Progenitor cell of endocrine pancreas (in vitro differentiated cells): ENCODE results near the gene EPB41L4B. TPM values are rescaled to one million over a fixed set of nuclear protein-coding genes. Genes with fewer than 3 reads are reported as not detected.
A peak's percentile ranks its signal among the peaks of the same experiment; 100 is the strongest.

Experiments
- DNase-seq: peaks from one replicate; pipeline ENCODE4 v3.0.0; 2021; ENCODE audit warnings: low spot score; ENCODE audit not compliant: unreplicated experiment
- H3K27ac Mint-ChIP-seq: 2 replicates; pipeline ENCODE4 v1.8.0; 2021; ENCODE audit warnings: mild to moderate bottlenecking, moderate library complexity, mixed read lengths
- H3K27me3 Mint-ChIP-seq: 2 replicates; pipeline ENCODE4 v1.8.0; 2021; ENCODE audit warnings: mixed read lengths
- H3K36me3 Mint-ChIP-seq: 2 replicates; pipeline ENCODE4 v1.8.0; 2022; ENCODE audit warnings: mixed read lengths; ENCODE audit not compliant: insufficient read depth
- H3K4me1 Mint-ChIP-seq: 2 replicates; pipeline ENCODE4 v1.8.0; 2021; ENCODE audit warnings: low read depth, mixed read lengths
- H3K4me3 Mint-ChIP-seq: 2 replicates; pipeline ENCODE4 v1.8.0; 2021; ENCODE audit warnings: low read depth, mild to moderate bottlenecking, moderate library complexity, mixed read lengths
- H3K9me3 Mint-ChIP-seq: 2 replicates; pipeline ENCODE4 v1.8.0; 2021; ENCODE audit warnings: low read depth, mixed read lengths
- CTCF ChIP-seq: fragments of 200-600 bp; sonication (generic); IDR thresholded peaks from one replicate; pipeline ENCODE4 v1.5.0; 2021; ENCODE audit warnings: antibody characterized with exemption, mild to moderate bottlenecking; ENCODE audit not compliant: unreplicated experiment
- total RNA-seq: library from RNA; stranded (reverse); gene quantifications from 2 replicates; pipeline ENCODE4 v1.2.1, GENCODE V29; 2021

EPB41L4B gene
- total RNA-seq, 1 donor from 2014 or later = 7.7 TPM

GRCh38 chr9:109193974-109194556 lies 126.8 kb downstream of the EPB41L4B start:
- Mint-ChIP-seq H3K27me3 (peaks cover 17% of the 10 kb centered on the region), H3K4me3 (no peak overlapping the region), H3K27ac (no peak overlapping the region), H3K4me1 (no peaks in the 10 kb centered on the region), H3K36me3 (no peaks in the 10 kb centered on the region), H3K9me3 (no peaks in the 10 kb centered on the region)
- no peak for TF ChIP-seq CTCF
- DNase-seq = no peak

GRCh38 chr9:109192732-109193361 lies 128.0 kb downstream of the EPB41L4B start:
- no peak overlapping the region for H3K4me3 Mint-ChIP-seq
- peaks cover 22% of the 10 kb centered on the region for H3K27me3 Mint-ChIP-seq
- DNase-seq = peak; percentile 32
- H3K4me1 Mint-ChIP-seq = no peaks in the 10 kb centered on the region
- no peaks in the 10 kb centered on the region for H3K9me3 Mint-ChIP-seq
- H3K36me3 Mint-ChIP-seq = no peaks in the 10 kb centered on the region
- TF ChIP-seq CTCF = peak; percentile 59
- H3K27ac Mint-ChIP-seq = no peak overlapping the region

DNA sequence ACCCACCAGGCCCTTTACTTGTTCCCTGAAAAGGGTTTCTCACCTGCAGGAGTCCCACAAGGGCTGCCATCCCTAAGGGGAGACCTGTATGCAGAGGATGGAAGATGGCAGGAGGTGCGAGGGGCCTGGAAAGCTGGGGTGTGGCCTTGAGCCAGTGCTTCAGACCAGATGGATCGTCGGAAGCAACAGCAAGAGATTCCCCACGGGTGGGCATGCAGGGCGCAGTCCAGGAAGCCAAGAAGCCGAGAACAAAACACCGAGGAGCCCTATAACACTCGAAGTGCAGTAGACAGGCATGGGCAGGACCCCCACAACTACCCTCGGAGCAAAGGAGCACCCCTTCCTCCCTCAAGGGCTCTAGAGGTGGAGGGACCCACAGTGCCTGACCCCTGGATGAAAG lies 129.1 kb downstream of the EPB41L4B start:
- H3K9me3 Mint-ChIP-seq = no peaks in the 10 kb centered on the region
- no peaks in the 10 kb centered on the region for H3K36me3 Mint-ChIP-seq

GRCh38 chr9:109190151-109190550 lies 130.7 kb downstream of the EPB41L4B start:
- Mint-ChIP-seq H3K9me3 (no peaks in the 10 kb centered on the region), H3K27me3 (peaks cover 26% of the 10 kb centered on the region), H3K27ac (peak overlapping the region; percentile 40), H3K4me1 (no peaks in the 10 kb centered on the region), H3K4me3 (no peak overlapping the region), H3K36me3 (no peaks in the 10 kb centered on the region)
- no peak for TF ChIP-seq CTCF
- no peak for DNase-seq

More for the DNA sequence above, 129.1 kb downstream of the EPB41L4B start:
- no peak for DNase-seq
- no peak for TF ChIP-seq CTCF
- Mint-ChIP-seq H3K4me3 (no peak overlapping the region), H3K4me1 (no peaks in the 10 kb centered on the region), H3K27ac (no peak overlapping the region), H3K27me3 (peaks cover 26% of the 10 kb centered on the region)

- Mint-ChIP-seq H3K27ac (no peak overlapping the region), H3K9me3 (no peaks in the 10 kb centered on the region)
Measured at GRCh38 chr9:109186857-109187520, 133.9 kb downstream of the EPB41L4B start.

More at GRCh38 chr9:109186857-109187520, 133.9 kb downstream of the EPB41L4B start:
- TF ChIP-seq CTCF = no peak
- Mint-ChIP-seq H3K36me3 (no peaks in the 10 kb centered on the region), H3K4me1 (no peaks in the 10 kb centered on the region), H3K4me3 (no peak overlapping the region), H3K27me3 (peaks cover 11% of the 10 kb centered on the region)
- DNase-seq = no peak
